ENCODE measurements around the gene ISYNA1. TPM values are rescaled to one million over a fixed set of nuclear protein-coding genes. Genes with fewer than 3 reads are reported as not detected.

The ISYNA1 gene
- total RNA-seq, 2 experiments from 2014 or later, result 48.6 to 54.9 TPM

DNA sequence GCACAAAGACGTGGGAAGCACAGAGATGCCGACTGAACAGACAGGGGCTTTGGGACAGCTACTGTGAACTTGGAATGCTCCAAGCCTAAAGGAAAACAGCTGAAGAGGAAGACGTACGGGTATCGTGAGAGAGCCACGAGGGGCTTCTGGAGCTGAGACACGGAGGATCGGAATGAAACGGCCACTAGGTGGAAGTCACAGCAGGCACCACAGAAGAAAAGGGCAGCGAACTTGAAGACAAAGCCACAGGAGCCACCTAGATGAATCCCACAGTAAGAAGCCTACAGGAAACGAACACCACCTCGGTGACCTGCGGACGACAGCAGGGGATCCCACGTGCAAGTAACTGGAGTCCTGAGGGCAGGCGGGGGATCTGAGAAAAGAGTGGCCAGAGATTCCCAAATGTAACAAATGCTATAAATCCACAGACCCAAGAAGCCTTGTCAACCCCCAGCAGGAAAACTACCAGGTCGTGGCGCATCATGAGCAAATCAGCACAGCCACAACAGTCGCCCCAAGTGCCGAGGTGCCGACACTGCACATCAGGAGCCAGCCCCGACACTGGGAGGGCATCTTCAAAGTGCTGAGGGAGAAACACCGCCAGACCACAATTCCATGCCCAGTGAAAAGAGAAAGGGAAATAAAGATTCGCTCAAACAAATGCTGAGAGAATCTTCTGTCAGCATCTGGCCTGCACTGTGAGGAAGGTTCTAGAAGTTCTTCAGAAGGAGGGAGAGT, 39.3 kb upstream of the ISYNA1 start:
- H3K4me1 Mint-ChIP-seq (ENCODE audit: low read depth), result peaks cover 79% of the 10 kb centered on the region
- no peaks in the 10 kb centered on the region for H3K9me3 Mint-ChIP-seq
- POLR2A ChIA-PET, result interaction anchor here (1.3 kb wide), 1 partner anchor 67 kb away, joined by 3 read pairs; the partner anchor contains the start of gene FKBP8
- H3K36me3 Mint-ChIP-seq (ENCODE audit: low read depth), result peaks cover 4% of the 10 kb centered on the region
- intact Hi-C loops (cut with micrococcal nuclease), result no loop called here
- peak; percentile 33 for DNase-seq
- peak overlapping the region; percentile 91 for H3K27ac Mint-ChIP-seq
- H3K4me3 Mint-ChIP-seq, result no peak overlapping the region
- TF ChIP-seq, protein P1, sequence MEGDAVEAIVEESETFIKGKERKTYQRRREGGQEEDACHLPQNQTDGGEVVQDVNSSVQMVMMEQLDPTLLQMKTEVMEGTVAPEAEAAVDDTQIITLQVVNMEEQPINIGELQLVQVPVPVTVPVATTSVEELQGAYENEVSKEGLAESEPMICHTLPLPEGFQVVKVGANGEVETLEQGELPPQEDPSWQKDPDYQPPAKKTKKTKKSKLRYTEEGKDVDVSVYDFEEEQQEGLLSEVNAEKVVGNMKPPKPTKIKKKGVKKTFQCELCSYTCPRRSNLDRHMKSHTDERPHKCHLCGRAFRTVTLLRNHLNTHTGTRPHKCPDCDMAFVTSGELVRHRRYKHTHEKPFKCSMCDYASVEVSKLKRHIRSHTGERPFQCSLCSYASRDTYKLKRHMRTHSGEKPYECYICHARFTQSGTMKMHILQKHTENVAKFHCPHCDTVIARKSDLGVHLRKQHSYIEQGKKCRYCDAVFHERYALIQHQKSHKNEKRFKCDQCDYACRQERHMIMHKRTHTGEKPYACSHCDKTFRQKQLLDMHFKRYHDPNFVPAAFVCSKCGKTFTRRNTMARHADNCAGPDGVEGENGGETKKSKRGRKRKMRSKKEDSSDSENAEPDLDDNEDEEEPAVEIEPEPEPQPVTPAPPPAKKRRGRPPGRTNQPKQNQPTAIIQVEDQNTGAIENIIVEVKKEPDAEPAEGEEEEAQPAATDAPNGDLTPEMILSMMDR (IDR thresholded peaks at IDR 0.05), result no peak
- CTCF ChIA-PET, result interaction anchor here (1.3 to 1.5 kb wide), 2 partner anchors 7 to 12 kb away, joined by 6 to 8 read pairs; no protein-coding TSS in a partner anchor
- no peaks in the 10 kb centered on the region for H3K27me3 Mint-ChIP-seq
- ATAC-seq, result no peak

DNA sequence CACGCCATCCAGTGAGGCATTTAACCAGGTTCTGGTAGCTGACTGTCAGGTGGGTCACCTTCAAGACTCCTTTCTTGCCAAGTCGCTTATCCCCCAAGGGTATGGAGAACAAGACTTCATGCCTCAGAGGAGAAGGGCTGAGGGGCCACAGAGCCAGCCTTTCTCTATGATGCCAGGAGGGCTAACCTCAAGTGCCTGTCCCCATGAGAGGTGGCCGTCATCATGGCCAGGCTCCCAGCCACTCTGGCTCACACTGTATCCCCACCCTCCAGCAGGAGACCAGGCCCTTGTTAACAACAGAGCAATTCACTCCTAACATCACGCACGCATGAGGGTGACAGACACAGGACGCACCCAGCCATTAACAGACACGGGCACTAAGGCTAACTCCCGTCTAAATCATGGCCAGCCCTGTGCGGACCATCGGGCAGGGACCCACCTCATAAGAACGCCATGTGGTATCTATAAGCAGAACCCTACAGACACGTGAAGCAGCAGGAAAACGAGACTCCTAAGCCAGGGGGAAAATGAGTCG, 38.6 kb upstream of the ISYNA1 start:
- no peak overlapping the region for H3K4me3 Mint-ChIP-seq
- TF ChIP-seq, protein P1 (IDR thresholded peaks at IDR 0.05), result no peak
- H3K9me3 Mint-ChIP-seq, result no peaks in the 10 kb centered on the region
- intact Hi-C loops (cut with micrococcal nuclease), result no loop called here
- DNase-seq (no peak), ATAC-seq (no peak)
- CTCF ChIA-PET, result interaction anchor here (1.3 kb wide), 1 partner anchor 12 kb away, joined by 6 read pairs; no protein-coding TSS in a partner anchor
- H3K36me3 Mint-ChIP-seq (ENCODE audit: low read depth), result peaks cover 4% of the 10 kb centered on the region
- H3K27ac Mint-ChIP-seq, result peak overlapping the region; percentile 91
- H3K27me3 Mint-ChIP-seq, result no peaks in the 10 kb centered on the region
- POLR2A ChIA-PET, result interaction anchor here (0.7 to 1.2 kb wide), 2 partner anchors 10 to 13 kb away, joined by 3 to 4 read pairs; no protein-coding TSS in a partner anchor
- peaks cover 74% of the 10 kb centered on the region for H3K4me1 Mint-ChIP-seq (ENCODE audit: low read depth)

DNA sequence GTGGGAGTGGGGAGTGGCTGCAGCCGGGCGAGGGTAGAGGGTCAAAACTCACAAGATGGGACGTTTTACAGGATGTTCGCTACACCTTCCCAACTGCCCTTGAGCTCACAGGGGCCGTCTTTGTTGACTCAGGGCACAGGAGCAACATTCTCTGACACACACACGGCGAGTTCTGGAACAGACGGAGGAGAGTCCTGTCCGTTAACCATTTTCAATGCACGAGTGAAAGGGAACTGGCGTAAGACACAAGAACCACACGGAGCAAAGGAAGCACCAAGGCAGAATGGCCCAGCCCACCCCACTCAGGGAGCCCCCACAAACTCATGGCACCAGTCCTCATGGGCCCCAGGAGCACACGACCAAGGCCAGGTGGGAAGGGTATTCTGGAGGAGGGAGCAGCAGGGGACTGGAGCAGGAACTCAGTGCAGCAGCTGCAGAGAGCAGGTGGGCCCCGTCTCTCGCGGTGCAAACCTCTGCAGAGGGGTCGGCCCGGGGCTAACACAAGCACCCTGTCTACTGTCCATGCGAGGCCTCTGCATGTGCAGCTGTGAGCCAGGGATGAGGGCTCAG, 37.9 kb upstream of the ISYNA1 start:
- DNase-seq, result no peak
- intact Hi-C loops (cut with micrococcal nuclease), result no loop called here
- ChIA-PET POLR2A (interaction anchor here (0.7 to 1.2 kb wide), 2 partner anchors 11 to 14 kb away, joined by 3 to 4 read pairs; no protein-coding TSS in a partner anchor), CTCF (interaction anchor here (0.7 to 1.7 kb wide), 4 partner anchors 13 to 121 kb away, joined by 4 to 6 read pairs (median 6); no protein-coding TSS in a partner anchor)
- no peak overlapping the region for H3K4me3 Mint-ChIP-seq
- TF ChIP-seq, protein P1 (IDR thresholded peaks at IDR 0.05), result no peak
- no peaks in the 10 kb centered on the region for H3K27me3 Mint-ChIP-seq
- H3K9me3 Mint-ChIP-seq, result no peaks in the 10 kb centered on the region
- peaks cover 2% of the 10 kb centered on the region for H3K36me3 Mint-ChIP-seq (ENCODE audit: low read depth)
- H3K4me1 Mint-ChIP-seq (ENCODE audit: low read depth), result peaks cover 66% of the 10 kb centered on the region
- no peak for ATAC-seq
- peak overlapping the region; percentile 34 for H3K27ac Mint-ChIP-seq

DNA sequence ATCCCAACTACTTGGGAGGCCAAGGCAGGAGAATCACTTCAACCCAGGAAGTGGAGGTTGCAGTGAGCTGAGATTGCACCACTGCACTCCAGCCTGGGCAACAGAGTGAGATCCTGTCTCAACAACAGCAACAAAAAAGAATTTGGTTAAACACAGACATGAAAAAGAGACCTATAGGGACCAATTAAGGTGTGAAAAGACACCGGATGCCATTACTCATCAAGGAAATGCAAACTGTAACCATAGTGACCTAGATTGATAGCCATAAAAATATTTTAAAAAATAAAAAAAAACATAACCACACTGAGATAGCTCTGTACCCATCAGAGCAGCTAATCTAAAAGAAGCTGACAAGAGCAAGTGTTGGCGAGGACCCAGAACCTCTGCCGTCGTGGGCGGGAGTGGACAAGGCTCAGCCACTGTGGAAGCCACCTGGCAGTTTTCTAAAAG, 37.1 kb upstream of the ISYNA1 start:
- POLR2A ChIA-PET, result interaction anchor here (1.4 kb wide), 1 partner anchor 45 kb away, joined by 3 read pairs; no protein-coding TSS in a partner anchor
- DNase-seq, result peak; percentile 28
- H3K27me3 Mint-ChIP-seq, result no peaks in the 10 kb centered on the region
- TF ChIP-seq, protein P1 (IDR thresholded peaks at IDR 0.05), result no peak
- peaks cover 65% of the 10 kb centered on the region for H3K4me1 Mint-ChIP-seq (ENCODE audit: low read depth)
- H3K27ac Mint-ChIP-seq, result peak overlapping the region; percentile 34
- no peak overlapping the region for H3K4me3 Mint-ChIP-seq
- CTCF ChIA-PET, result interaction anchor here (0.7 to 1.7 kb wide), 4 partner anchors 45 to 122 kb away, joined by 3 to 6 read pairs (median 4); no protein-coding TSS in a partner anchor
- peaks cover 2% of the 10 kb centered on the region for H3K36me3 Mint-ChIP-seq (ENCODE audit: low read depth)
- peak; percentile 15 for ATAC-seq
- intact Hi-C loops (cut with micrococcal nuclease), result no loop called here
- H3K9me3 Mint-ChIP-seq, result no peaks in the 10 kb centered on the region
